DLD1 (cell line): ENCODE measurements around the gene PTPRN2.

ENCODE experiments used
- in situ Hi-C: cut with HindIII; loops from 2 replicates; pipeline ENCODE4 v1.10.0; 2017; ENCODE audit warnings: low sequenced_read_pairs

Gene PTPRN2

GRCh38 chr7:157523766-157524421 lies 1063.7 kb downstream of the PTPRN2 start:
- in situ Hi-C loops, result no loop called here

GRCh38 chr7:157523371-157523765 lies 1064.3 kb downstream of the PTPRN2 start:
- in situ Hi-C loops, result no loop called here

GRCh38 chr7:157522954-157523353 lies 1064.7 kb downstream of the PTPRN2 start:
- in situ Hi-C loops, result no loop called here

- in situ Hi-C loops, result no loop called here
Measured at GRCh38 chr7:157522189-157522588, 1065.4 kb downstream of the PTPRN2 start.

GRCh38 chr7:157521752-157522151 lies 1065.9 kb downstream of the PTPRN2 start:
- in situ Hi-C loops, result no loop called here

- in situ Hi-C loops, result no loop called here
Measured at GRCh38 chr7:157521061-157521731, 1066.4 kb downstream of the PTPRN2 start.

- in situ Hi-C loops, result no loop called here
Measured at GRCh38 chr7:157520249-157520648, 1067.4 kb downstream of the PTPRN2 start.

- in situ Hi-C loops, result loop anchor here (5.0 kb wide), 1 partner anchor 32 kb away; no protein-coding TSS in a partner anchor
Measured at GRCh38 chr7:157519798-157520244, 1067.8 kb downstream of the PTPRN2 start.

- in situ Hi-C loops, result loop anchor here (5.0 kb wide), 1 partner anchor 33 kb away; no protein-coding TSS in a partner anchor
Measured at GRCh38 chr7:157519246-157519645, 1068.4 kb downstream of the PTPRN2 start.

GRCh38 chr7:157518514-157519175 lies 1069.0 kb downstream of the PTPRN2 start:
- in situ Hi-C loops, result loop anchor here (5.0 kb wide), 1 partner anchor 34 kb away; no protein-coding TSS in a partner anchor

- in situ Hi-C loops, result loop anchor here (5.0 kb wide), 1 partner anchor 34 kb away; no protein-coding TSS in a partner anchor
Measured at GRCh38 chr7:157517782-157518513, 1069.7 kb downstream of the PTPRN2 start.

GRCh38 chr7:157516911-157517781 lies 1070.5 kb downstream of the PTPRN2 start:
- in situ Hi-C loops, result loop anchor here (5.0 kb wide), 1 partner anchor 35 kb away; no protein-coding TSS in a partner anchor

GRCh38 chr7:157516311-157516710 lies 1071.3 kb downstream of the PTPRN2 start:
- in situ Hi-C loops, result loop anchor here (5.0 kb wide), 1 partner anchor 36 kb away; no protein-coding TSS in a partner anchor

GRCh38 chr7:157515342-157516041 lies 1072.1 kb downstream of the PTPRN2 start:
- in situ Hi-C loops, result loop anchor here (5.0 kb wide), 1 partner anchor 37 kb away; no protein-coding TSS in a partner anchor

GRCh38 chr7:157514746-157515145 lies 1072.9 kb downstream of the PTPRN2 start:
- in situ Hi-C loops, result loop anchor here (5.0 kb wide), 1 partner anchor 38 kb away; no protein-coding TSS in a partner anchor

- in situ Hi-C loops, result no loop called here
Measured at GRCh38 chr7:157514306-157514705, 1073.3 kb downstream of the PTPRN2 start.

- in situ Hi-C loops, result no loop called here
Measured at GRCh38 chr7:157513682-157514081, 1073.9 kb downstream of the PTPRN2 start.

- in situ Hi-C loops, result no loop called here
Measured at GRCh38 chr7:157513162-157513621, 1074.4 kb downstream of the PTPRN2 start.

- in situ Hi-C loops, result no loop called here
Measured at GRCh38 chr7:157509226-157509625, 1078.4 kb downstream of the PTPRN2 start.
